GM18870 (cell line): ENCODE measurements around the gene MALT1.
A peak's percentile ranks its signal among the peaks of the same experiment; 100 is the strongest.

Source experiments
- ATAC-seq: cut with Tn5 transposase; IDR thresholded peaks from one replicate; pipeline ENCODE4 v1.9.1; 2021; ENCODE audit warnings: moderate library complexity; ENCODE audit not compliant: unreplicated experiment

The MALT1 gene

DNA sequence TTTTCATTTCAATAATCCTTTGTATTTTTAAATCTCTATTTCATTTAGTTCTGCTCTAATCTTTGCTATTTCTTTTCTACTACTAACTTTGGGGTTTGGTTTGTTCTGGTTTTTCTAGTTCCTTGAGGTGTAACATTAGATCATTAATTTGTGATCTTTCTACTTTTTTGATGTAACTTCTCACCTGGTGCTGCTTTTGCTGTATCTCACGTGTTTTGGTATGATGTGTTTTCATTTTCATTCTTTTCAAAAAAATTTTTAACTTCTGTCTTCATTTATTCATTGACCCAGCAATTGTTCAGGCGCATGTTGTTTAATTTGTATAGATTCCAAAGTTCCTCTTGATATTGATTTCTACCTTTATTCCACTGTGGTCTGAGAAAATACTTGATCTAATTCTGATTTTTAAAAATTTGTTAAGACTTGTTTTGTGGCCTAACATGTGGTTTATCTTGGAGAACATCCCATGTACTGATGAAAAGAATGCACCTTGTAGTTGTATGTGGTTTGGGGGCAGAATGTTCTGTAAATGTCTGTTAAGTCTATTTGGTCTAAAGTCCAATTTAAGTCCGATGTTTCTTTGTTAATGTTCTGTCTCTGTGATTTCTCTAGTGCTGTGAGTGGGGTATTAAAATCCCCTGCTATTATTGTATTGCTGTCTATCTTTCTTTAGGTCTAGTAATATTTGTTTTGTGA is 17.3 kb upstream of the MALT1 start:
- no peak for ATAC-seq

DNA sequence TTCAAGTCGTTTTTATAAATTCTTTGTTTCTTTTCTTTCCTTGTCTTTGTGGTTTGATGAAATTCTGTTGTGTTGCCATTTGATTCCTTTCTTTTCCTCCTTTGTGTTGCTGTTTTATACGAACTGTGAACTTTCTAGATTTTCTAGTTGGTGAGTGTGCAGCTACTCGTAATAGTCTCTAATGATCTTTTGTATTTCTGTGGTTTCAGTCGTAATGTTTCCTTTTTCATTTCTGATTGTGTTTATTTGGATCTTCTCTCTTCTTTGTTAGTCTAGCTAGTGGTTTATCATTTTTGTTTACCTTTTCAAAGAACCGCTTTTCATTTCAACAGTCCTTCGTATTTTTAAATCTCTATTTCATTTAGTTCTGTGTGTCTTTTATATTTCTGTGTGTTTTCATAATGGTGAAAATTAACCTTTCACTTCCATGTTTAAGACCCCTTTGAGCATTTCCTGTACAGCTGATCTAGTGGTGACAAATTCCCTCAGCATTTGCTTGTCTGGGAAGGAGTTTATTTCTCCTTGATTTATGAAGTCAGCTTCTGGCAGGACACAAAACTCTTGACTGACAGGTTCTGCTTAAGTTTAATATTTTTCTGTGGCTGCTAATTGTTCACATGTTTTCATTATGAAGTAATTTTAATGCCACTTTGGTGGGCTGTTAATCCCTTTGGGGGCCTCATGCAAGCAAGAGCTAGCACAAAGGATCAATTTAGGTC is 16.2 kb upstream of the MALT1 start:
- no peak for ATAC-seq

DNA sequence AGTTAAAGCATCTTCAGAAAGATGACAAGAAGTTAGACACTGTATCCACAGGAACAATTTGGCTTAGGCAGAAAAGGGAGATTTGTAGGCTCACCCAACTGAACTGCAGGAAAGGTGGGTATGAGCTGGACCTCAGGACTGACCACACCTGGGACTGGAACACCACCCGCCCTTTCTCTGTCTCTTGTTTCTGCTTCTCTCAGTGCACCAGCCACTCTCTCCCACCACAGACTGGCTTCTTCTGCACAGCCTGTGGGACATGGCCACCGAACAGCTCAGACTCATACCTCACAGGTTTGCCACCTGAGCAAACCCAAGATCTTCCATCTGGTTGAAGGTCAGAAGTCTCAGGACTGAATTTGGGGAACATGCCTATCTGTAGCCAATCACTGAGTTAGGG is 14.2 kb upstream of the MALT1 start:
- no peak for ATAC-seq

DNA sequence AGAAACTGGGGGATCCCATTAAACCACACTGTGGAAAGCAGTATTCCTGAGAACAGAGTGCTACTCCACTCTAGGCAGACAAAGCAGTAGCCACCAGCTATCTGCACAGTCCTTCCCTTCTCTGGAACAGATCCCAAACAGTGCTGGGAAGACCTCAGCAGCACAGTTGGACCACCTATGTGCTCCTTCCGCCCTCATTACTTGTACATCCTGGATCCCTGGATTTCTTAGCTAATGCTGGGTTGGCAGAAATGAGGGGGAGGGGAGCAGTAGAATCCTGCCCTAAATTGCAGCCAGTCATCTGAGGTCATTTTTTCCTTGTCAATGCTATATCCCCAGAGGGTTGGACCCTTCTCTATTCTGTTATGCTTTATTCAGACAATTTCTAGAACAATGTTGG is 13.8 kb upstream of the MALT1 start:
- ATAC-seq, result no peak

DNA sequence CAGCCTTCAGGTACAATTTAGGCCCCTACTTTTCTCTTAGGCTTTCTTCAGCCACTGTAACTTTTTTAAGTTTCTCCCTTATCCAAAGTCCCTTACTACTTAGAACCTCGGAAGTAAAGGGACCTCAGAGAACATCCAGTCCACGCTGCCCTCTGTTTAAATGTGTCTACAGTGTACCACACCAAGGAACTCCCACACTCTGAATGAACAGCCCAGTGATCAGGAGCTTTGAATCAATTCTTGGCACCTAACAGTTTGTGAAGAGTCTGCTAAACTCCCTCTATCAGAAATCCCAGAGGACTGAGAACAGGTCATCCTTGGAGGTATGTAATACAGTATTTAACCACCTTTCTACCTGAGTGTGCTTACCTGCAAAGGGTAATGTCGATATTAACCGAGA is 11.6 kb upstream of the MALT1 start:
- no peak for ATAC-seq

DNA sequence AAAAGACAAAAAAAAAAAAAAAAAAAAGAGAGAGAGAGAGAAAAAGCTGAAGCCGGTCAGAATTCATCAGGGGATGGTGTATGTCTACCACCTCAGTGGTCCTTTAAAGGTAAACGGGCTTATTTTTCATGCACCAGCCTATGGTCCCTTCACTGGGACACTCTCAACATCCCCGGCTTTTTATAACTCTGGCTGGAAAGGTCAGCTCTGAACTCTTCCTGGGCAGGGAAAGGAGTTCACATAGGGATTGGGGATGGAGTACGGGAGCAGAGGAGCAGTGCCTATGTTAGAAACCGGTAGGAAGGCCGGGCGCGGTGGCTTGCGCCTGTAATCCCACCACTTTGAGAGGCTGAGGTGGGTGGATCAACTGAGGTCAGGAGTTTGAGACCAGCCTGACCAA is 10.3 kb upstream of the MALT1 start:
- no peak for ATAC-seq

DNA sequence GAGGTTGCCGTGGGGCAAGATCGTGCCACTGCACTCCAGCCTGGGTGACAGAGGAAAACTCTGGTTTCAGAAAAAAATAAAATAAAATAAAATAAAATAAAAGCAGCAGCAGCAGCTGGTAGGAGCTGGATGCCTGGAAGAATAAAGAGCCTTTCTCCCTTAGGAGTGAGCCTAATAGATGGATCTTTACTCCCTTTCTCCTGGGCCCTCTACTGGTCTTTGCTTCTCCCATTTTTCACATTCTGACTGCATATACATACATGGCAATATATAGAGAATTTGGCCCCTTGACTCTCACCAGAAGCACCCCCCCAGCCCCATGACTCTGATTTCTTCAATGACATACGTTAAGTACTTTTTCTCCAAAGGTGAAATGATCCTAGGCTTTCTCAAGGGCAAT is 9.8 kb upstream of the MALT1 start:
- no peak for ATAC-seq

DNA sequence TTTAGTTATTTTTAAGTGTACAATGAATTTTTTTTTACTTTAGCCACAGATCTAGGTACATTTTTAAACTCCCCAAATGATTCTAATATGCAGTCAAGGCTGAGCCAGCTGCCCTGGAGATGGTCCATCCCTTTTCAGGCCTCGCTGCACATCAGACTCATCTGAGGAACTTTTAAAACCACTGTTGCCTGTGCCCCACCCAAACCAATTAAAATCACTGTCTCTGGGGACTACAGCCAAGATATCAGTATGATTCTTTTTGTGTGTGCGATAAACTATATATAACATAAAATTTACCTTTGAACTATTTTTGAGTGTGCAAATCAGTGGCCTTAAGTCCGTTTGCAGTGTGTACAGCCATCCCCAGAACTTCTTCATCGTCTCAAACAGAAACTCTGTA is 9.1 kb upstream of the MALT1 start:
- no peak for ATAC-seq

DNA sequence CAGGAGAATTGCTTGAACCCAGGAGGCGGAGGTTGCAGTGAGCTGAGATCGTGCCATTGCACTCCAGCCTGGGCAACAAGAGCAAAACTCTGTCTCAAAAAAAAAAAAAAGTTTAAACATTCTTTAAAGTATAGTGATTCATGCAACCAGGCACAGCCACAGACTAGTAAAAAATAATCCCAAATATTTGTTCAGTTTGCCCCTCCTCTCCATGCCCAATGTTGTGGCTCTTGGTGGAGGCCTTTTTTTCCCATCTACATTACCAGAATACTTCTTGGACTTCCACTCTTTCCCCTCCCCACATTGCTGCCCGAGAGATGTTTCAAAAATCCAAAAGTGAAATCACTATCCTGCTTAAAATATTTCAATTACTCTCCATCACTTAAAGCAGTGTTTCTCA is 5.1 kb upstream of the MALT1 start:
- ATAC-seq, result no peak

DNA sequence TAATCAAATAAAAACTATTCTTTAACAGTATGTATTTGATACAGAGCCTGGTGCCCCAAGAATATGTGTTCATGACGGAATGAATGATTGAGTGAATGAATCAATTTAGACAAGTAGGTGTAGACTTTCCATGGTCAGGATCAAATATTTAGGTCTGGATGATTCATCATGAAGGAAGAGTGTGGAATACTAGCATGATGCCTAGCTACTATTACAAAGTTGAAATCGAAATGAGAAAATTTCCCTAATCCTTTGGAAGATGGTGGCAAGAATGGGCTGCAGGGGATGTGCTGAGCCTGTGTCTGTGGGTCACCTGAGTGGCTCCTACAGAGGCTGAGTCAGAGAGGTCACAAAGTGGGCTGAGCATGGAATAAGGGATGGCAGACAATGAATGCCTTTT is 3.1 kb upstream of the MALT1 start:
- no peak for ATAC-seq

DNA sequence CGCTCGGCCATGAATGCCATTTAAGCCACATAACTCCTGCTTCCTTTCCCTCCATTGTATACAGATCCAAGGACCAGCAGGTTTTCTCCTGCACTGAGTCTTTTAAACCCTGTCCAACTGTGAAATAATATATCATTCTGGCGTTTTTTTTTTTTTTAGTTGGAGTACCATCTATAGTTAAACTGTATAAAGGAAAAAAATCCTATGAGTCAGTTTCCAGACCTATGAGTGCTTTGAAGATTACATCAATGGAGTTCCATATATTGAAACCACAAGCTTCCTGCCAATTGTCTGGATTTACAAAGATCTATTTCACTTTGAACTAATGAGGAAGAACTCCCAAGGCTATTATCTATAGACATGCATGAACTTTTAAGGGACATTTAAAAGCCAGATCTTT is 2.4 kb upstream of the MALT1 start:
- no peak for ATAC-seq

DNA sequence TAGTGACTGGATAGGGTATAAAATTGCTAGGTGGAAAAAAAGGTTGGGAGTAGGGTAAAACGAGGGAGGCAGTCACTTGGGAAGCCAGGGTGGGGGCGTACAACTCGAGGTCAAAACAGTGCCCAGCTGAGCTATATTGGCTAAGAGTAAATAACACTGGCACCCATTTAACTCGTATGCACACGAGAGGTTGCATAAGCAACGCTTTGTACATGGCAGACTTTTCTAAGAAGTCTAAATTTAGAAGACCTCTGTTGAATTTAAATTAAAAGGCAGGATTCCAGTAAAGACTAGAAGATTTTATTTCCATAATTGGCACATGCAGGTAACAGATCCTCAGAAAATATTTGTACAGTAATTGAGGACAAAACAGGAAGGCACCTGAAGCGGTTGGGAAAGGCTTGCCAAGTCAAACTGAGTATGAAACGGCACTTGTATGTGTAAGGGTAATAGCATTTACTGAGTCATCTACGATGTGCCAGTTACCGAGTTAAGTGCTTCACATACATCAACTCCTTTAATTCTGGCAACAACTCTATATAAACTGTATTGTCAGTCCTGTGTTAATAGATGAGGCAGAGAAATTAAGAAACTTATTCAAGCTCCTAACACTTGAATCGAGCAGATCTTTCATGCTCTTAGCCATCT is 1.4 kb upstream of the MALT1 start:
- ATAC-seq, result no peak

DNA sequence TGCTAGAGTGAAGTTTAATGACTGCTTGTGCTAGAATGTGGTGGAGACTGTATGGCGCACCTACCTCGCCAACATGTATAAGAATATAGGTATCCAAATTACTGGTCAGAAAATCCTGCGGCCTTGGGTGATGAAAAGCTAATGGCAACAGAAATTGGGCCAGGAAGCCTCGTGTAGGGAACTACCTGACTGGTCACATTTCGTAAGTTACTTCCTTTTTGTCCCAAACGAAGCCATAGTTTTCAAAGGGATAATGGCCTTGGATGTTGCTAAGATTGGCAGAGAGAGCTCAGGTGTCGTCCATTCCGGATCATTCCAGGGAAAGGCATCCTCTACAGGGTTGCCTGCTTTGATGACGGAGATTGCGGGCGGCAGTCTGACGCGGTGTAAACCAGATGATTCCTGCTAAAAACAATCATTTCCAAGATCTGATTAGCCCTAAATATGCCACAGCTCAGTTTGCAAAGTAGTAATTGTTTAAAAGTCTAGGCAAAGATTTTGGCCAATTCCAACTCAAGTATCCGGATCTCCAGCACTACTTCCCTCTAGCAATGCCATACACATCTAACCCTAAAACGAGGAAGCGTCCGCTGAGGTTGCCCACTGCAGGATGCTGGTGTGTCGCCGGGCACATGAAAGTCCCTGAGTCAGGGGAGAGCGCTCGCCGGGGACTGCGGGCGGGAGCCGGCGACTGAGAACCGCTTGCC is 708 bp upstream of the MALT1 start:
- ATAC-seq, result peak; percentile 38

DNA sequence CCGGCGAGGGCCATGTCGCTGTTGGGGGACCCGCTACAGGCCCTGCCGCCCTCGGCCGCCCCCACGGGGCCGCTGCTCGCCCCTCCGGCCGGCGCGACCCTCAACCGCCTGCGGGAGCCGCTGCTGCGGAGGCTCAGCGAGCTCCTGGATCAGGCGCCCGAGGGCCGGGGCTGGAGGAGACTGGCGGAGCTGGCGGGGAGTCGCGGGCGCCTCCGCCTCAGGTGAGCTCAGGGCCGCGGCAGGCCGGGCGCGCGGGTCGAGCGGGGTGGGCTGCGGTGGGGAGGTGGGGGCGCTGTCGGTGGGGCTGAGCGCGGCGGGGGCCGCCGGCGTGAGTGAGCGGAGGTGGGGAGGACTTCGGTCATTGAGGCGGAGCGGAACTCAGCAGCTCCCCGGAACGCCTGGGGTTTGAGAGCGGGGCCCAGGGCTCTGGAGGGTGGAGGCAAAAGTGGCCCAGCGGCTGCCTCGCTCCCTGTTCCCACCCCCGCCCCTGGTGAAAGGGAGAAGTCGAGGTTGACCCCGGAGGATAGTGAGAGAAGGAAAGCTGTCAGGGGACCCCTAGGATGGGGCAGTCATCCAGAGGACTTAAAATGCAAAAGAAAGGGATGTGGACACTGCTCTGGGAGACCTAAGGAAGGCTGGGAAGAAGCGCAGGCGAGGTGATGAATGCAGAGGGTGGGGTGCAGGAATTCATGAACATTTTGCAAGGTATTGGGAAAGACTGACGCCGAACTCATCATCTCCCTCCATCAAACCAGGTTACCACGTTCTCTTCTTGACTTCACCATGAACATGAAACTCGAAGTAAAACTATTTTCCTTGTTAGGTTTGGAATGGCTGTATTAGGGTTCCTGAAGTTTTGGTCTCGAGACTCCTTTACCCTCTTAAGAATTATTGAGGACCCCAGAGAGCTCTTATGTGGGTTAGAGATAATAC is 633 bp downstream of the MALT1 start:
- ATAC-seq, result no peak

DNA sequence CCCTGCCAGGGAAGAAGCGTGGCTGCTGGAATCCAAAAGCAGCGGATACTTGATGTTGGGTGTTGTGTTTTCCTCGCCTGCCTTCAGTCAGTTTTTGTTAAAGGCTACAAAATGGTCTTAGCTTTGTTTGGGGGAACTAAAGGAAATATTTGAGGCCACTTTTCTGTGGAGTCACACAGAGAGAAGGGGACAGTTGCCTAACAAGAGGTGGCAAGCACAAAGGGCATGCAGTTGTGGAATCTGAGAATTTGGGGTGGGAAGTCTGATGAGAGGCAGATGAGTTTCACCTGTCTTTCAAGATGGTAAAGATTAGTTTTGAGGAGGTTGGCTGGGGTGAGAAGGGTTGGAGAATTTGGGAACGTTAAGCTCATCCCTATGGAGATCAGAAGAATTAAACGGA is 2.9 kb downstream of the MALT1 start:
- ATAC-seq, result no peak

DNA sequence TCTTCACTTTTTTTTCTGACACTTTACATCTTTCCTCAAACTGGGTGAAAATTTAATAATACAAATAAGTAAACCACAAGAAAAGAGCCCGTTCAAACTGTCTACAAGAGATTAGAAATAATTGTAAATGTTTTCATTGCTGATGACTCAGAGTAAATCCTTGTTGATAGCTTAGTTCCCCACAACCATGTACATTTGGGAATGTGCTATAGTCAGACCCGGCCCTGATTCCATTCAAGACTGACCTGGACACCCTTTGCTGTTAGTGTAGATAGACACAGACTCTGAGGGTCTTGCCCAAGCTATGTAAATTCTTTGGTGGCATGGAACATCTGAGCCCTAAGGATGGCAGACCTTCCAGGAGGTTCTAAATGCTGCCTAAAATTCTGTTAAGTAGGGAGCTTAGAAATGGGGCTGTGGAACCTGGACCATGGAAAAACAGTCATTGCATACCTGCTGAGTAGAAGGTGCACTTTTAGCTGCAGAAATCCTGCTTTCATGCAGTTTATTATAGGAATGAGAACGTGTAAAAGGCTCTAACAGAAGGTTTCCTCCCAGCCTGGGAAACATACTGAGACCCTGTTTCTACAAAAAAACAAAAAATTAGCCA is 3.7 kb downstream of the MALT1 start:
- ATAC-seq, result no peak

DNA sequence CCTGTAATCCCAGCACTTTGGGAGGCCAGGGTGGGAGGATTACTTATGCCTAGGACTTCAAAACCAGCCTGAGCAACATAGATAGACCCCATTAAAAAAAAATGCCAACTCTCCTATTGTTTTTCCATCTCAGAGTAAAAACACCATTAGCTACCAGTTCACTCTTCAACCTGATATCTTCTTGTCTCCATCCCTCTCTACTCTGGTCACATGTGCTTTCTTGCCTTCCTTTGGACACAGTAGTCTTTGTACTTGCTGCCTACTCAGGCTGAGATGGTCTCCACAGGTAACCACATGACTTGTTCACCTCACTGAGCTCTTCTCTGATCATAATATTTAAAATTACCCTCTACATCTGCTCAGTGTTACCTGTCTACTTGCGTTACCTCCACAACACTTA is 5.0 kb downstream of the MALT1 start:
- no peak for ATAC-seq

DNA sequence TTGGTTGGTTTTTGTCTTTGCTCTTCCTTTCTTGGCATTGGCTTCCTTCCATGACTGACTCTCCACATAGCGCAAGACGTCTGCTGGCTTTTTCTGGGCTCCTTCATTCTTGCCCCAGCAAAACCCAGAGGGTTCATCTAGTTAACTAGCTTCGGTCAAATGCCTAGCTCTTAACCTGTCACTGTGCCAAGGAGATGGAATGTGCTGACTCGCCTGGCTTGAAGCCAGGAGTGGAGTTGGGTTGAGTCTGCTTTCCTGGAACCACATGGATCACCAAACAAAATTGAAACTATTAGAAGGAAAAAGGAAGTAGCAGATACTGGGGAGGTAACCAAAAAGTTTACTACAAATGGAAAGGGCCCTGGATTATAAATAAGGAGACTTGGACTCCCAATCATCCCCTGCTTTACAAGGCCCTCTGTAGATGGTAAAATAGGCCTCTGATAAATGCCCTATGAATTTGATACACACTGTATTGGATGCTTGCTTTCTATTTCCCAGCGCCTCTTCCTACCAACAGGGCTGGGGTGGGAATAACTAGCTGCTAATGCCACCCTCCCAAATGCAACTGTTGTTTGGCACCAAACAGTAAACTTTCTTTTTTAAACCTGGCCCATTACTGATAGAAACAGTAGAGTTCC is 11.3 kb downstream of the MALT1 start:
- no peak for ATAC-seq

DNA sequence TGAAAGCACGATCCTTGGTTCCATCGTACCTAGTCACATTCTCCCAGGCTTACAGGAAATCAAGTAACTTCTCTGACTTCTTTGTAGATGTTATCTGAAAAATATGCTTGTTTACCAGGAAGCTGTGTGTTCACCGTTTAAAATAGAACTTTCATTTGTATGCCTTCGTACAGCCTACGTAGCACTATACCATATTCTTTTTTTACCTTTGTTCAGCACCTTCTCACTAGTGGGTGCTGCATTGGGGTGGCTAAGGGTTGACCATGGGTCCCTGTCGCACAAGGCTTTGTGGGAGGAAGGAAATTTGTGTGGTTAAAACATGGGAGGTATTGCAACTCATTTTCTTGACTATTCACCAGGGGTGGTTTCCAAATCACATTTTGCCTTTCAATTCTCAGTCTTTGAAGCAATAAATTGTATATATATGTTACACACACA is 16.6 kb downstream of the MALT1 start:
- peak; percentile 92 for ATAC-seq

DNA sequence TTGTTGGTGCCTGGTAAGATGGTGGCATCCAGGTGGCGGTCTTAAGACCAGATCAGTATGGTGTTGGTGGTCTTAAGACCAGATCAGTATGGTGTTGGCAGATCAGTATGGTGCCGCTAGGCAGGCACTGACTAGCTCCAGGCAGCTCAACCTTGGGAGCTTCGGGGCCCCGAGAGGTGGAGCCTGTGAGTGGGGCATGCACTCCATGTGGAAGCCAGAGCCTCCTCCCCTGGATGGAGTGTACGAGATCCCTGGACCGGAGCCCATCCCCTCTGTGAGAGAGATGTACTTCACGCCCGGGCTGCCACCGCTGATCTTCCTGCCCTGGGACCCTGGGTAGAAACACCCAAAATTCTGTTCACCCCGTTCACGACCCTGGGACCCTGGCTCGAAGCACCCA is 19.0 kb downstream of the MALT1 start:
- no peak for ATAC-seq
